ENCODE measurements around the gene OTX1. TPM values are rescaled to one million over a fixed set of nuclear protein-coding genes. Genes with fewer than 3 reads are reported as not detected.

The OTX1 gene
- total RNA-seq (2014; rRNA removed; shearing (Covaris generic)) (1.0 and 1.3 TPM in 2 replicates), total RNA-seq (2022) (2.5 and 2.9 TPM in 2 replicates), Bru-seq, nascent RNA (percentile 29 among the genes with signal in this experiment), BruChase-seq, experiment 1, labeled RNA remaining after a 6-hour chase (percentile 22 among the genes with signal in this experiment), BruChase-seq, experiment 2, labeled RNA remaining after a 2-hour chase (percentile 27 among the genes with signal in this experiment)
- long read RNA-seq, partial matches to known transcripts: 1 of 2 reads
- long read RNA-seq, other reads (novel, unspliced or antisense): 0 of 2 reads

GRCh38 chr2:63050334-63051041 lies at the start of gene OTX1:
OTX1 (plus strand) TSS chr2:63050830; CDS start chr2:63052991, 2,161 bp downstream.
- no peaks in the 10 kb centered on the region for H3K9me3 ChIP-seq (ENCODE audit: low read length)
- H2AFZ ChIP-seq (ENCODE audit: low read length): peak within 1 kb of the TSS; percentile 79
- no TSS peak for BruUV-seq (replicated peaks)
- POLR2A ChIA-PET: no interaction called here
- H3K36me3 ChIP-seq (ENCODE audit: insufficient read depth, low read length): no peaks in the 10 kb centered on the region
- peak within 1 kb of the TSS; percentile 75 for H3K4me3 ChIP-seq (ENCODE audit: low read depth, low read length, poor library complexity, severe bottlenecking)
- CTCF ChIA-PET (ENCODE audit: unreplicated experiment): no interaction called here
- intact Hi-C loops (cut with micrococcal nuclease; ENCODE audit: unreplicated experiment): no loop called here
- H3K9me2 ChIP-seq (ENCODE audit: insufficient read depth, low read length): no peaks in the 10 kb centered on the region
- H3K27ac ChIP-seq (ENCODE audit: low read depth, low read length, poor library complexity, severe bottlenecking): no peak within 1 kb of the TSS
- H3K79me2 ChIP-seq (ENCODE audit: insufficient read depth, low read depth, low read length): no peaks in the 10 kb centered on the region
- peak; percentile 80 for DNase-seq (ENCODE audit: low spot score)
- peak within 1 kb of the TSS; percentile 84 for H3K4me2 ChIP-seq (ENCODE audit: low read length)
- peaks cover 5% of the 10 kb centered on the region for H3K4me1 ChIP-seq (ENCODE audit: insufficient read depth, low read length, poor library complexity, severe bottlenecking)
- H4K20me1 ChIP-seq (ENCODE audit: insufficient read depth, low read length): no peaks in the 10 kb centered on the region
- no peak for TF ChIP-seq CTCF (conservative IDR thresholded peaks at IDR 0.05; ENCODE audit: low read length)
- no peak for TF ChIP-seq EZH2phosphoT487 (IDR thresholded peaks at IDR 0.05; ENCODE audit: borderline replicate concordance, low read depth, low read length)

- H3K9me3 ChIP-seq (ENCODE audit: low read length): no peaks in the 10 kb centered on the region
- ChIA-PET CTCF (ENCODE audit: unreplicated experiment) (no interaction called here), POLR2A (interaction anchor here (0.7 to 1.0 kb wide), 2 partner anchors 8 to 498 kb away, joined by 3 to 4 read pairs; no protein-coding TSS in a partner anchor)
- no peaks in the 10 kb centered on the region for H4K20me1 ChIP-seq (ENCODE audit: insufficient read depth, low read length)
- no peak overlapping the region for H3K4me3 ChIP-seq (ENCODE audit: low read depth, low read length, poor library complexity, severe bottlenecking)
- intact Hi-C loops (cut with micrococcal nuclease; ENCODE audit: unreplicated experiment): no loop called here
- H3K4me1 ChIP-seq (ENCODE audit: insufficient read depth, low read length, poor library complexity, severe bottlenecking): no peaks in the 10 kb centered on the region
- TF ChIP-seq CTCF (conservative IDR thresholded peaks at IDR 0.05; ENCODE audit: low read length) (no peak), EZH2phosphoT487 (IDR thresholded peaks at IDR 0.05; ENCODE audit: borderline replicate concordance, low read depth, low read length) (no peak)
- no TSS peak for BruUV-seq (replicated peaks)
- no peak overlapping the region for H2AFZ ChIP-seq (ENCODE audit: low read length)
- no peak for DNase-seq (ENCODE audit: low spot score)
- no peak overlapping the region for H3K27ac ChIP-seq (ENCODE audit: low read depth, low read length, poor library complexity, severe bottlenecking)
- H3K79me2 ChIP-seq (ENCODE audit: insufficient read depth, low read depth, low read length): no peaks in the 10 kb centered on the region
- H3K9me2 ChIP-seq (ENCODE audit: insufficient read depth, low read length): no peaks in the 10 kb centered on the region
- no peak overlapping the region for H3K4me2 ChIP-seq (ENCODE audit: low read length)
- peaks cover 6% of the 10 kb centered on the region; the same call in 1 of the 2 replicates for H3K36me3 ChIP-seq (ENCODE audit: insufficient read depth, low read length)
Observed at GRCh38 chr2:63001576-63001975, 49.1 kb upstream of the OTX1 start.
